Neutrophil (primary cell): ENCODE results near the gene PTBP1.

Experiments
- H3K27ac ChIP-seq: fragments of 200-600 bp; sonication (generic); 2 replicates; pipeline ENCODE4 v1.5.1; 2016; ENCODE audit warnings: mild to moderate bottlenecking, moderate library complexity
- H3K27me3 ChIP-seq: fragments of 200-600 bp; sonication (generic); 2 replicates; pipeline ENCODE4 v1.6.0; 2016; ENCODE audit warnings: mild to moderate bottlenecking
- H3K36me3 ChIP-seq: fragments of 200-600 bp; sonication (generic); 2 replicates; pipeline ENCODE4 v1.5.1; 2017
- H3K4me1 ChIP-seq, 2 experiments: fragments of 200-600 bp in 1 of 2; sonication (generic) in 1 of 2; 1 replicate in 1 of 2; 2 replicates in 1 of 2; pipeline versions ENCODE4 v1.5.1 to v1.6.1; 2013 to 2016; ENCODE audit warnings: low read depth in 1 of 2, low read length in 1 of 2, mild to moderate bottlenecking in 1 of 2, moderate library complexity in 1 of 2; ENCODE audit not compliant: control insufficient read depth in 1 of 2, insufficient read depth in 1 of 2
- H3K4me3 ChIP-seq, 2 experiments: fragments of 200-600 bp in 1 of 2; sonication (generic) in 1 of 2; 1 replicate in 1 of 2; 2 replicates in 1 of 2; pipeline ENCODE4 v1.5.1; 2013 to 2016; ENCODE audit warnings: low read depth in 1 of 2, low read length in 1 of 2, mild to moderate bottlenecking in 1 of 2, moderate library complexity in 1 of 2
- H3K9me3 ChIP-seq: fragments of 200-600 bp; sonication (generic); 2 replicates; pipeline ENCODE4 v1.5.1; 2016
- TF ChIP-seq, protein P1 (sequence below): fragments of 200-600 bp; sonication (generic); IDR thresholded peaks from 2 replicates; pipeline ENCODE4 v1.5.1; 2016; ENCODE audit warnings: antibody characterized with exemption

PTBP1 gene

DNA sequence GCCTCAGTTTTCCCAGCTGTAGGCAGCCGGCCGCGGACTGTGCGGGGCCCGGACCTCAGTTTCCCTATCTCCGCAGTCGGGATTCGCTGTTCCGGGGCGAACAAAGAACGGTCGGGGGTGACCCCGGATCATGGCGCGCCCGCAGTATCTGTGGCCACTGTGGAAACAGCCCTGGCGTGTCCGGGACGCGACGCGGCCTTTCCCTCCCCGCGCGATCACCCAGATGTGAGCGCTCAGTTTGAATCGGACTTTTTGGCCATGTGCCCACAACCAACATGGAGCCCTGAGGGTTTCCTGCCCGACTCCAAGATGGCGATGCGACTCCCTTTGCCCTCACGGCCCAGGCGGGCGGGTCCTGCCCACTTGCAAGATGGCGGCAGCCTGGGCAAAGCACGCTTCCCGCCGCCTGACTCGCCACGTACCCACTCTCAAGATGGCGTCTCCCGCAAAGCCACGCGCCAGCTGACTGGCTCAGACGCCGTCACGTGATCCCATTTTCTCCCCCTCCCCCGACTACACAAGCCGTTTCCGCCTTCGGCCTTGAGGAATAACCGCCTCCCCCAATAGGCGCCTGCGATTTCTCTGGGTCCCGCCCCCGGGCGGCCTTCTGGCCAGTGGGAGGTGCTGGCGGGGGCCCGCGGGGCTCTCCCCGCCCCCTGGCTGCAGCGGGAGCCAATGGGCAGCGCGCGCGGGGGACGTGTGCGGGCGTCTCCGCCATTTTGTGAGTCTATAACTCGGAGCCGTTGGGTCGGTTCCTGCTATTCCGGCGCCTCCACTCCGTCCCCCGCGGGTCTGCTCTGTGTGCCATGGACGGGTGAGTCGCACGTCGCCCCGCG lies at the start of gene PTBP1:
TSS of gene PTBP1 (plus strand) at position 761 of the 836 bp plus-strand sequence. CDS start at position 807, 46 bp downstream.
- Histone ChIP-seq H3K27me3 (no peaks in the 10 kb centered on the region), H3K27ac (peak within 1 kb of the TSS; percentile 95), H3K4me1 (peaks cover 41% of the 10 kb centered on the region in 2 experiments), H3K4me3 (peak within 1 kb of the TSS; percentile 80 to 85), H3K36me3 (peaks cover 8% of the 10 kb centered on the region), H3K9me3 (no peaks in the 10 kb centered on the region)
- TF ChIP-seq, protein P1, sequence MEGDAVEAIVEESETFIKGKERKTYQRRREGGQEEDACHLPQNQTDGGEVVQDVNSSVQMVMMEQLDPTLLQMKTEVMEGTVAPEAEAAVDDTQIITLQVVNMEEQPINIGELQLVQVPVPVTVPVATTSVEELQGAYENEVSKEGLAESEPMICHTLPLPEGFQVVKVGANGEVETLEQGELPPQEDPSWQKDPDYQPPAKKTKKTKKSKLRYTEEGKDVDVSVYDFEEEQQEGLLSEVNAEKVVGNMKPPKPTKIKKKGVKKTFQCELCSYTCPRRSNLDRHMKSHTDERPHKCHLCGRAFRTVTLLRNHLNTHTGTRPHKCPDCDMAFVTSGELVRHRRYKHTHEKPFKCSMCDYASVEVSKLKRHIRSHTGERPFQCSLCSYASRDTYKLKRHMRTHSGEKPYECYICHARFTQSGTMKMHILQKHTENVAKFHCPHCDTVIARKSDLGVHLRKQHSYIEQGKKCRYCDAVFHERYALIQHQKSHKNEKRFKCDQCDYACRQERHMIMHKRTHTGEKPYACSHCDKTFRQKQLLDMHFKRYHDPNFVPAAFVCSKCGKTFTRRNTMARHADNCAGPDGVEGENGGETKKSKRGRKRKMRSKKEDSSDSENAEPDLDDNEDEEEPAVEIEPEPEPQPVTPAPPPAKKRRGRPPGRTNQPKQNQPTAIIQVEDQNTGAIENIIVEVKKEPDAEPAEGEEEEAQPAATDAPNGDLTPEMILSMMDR: peak; percentile 54

- TF ChIP-seq, protein P1: no peak
- Histone ChIP-seq H3K27me3 (peaks cover 24% of the 10 kb centered on the region), H3K4me1 (no peaks in the 10 kb centered on the region), H3K4me3 (no peak overlapping the region), H3K36me3 (no peaks in the 10 kb centered on the region), H3K9me3 (peaks cover 4% of the 10 kb centered on the region), H3K27ac (no peak overlapping the region)
These were observed 49.0 kb upstream of the PTBP1 start for GRCh38 chr19:748274-748598.

DNA sequence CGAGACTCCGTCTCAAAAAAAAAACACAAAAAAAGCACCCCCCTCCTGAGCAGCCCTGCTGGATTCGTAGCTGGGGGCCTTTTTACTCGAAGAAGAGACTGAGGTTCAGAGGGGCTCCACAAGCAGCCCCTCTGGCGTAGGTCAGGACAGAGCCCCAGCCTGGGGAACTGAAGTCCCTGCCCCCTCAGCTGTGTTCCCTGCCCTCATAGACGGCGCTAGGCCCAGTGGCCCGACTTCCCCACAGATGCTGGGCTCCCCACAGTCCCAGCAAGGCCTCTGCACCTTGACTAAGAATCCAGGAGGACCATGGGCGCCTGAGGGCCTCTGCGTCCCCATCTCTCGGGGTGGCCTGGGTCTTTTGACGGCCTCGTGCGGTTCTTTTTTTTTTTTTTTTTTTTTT lies 47.4 kb upstream of the PTBP1 start:
- no peak overlapping the region for H3K4me3 ChIP-seq
- TF ChIP-seq, protein P1: no peak
- H3K4me1 ChIP-seq: no peaks in the 10 kb centered on the region
- peaks cover 4% of the 10 kb centered on the region for H3K9me3 ChIP-seq
- H3K36me3 ChIP-seq: no peaks in the 10 kb centered on the region
- peaks cover 31% of the 10 kb centered on the region for H3K27me3 ChIP-seq
- no peak overlapping the region for H3K27ac ChIP-seq

- TF ChIP-seq, protein P1: no peak
- H3K4me1 ChIP-seq: no peaks in the 10 kb centered on the region
- H3K4me3 ChIP-seq: no peak within 1 kb of the TSS
- H3K36me3 ChIP-seq: no peaks in the 10 kb centered on the region
- peaks cover 4% of the 10 kb centered on the region for H3K9me3 ChIP-seq
- H3K27ac ChIP-seq: no peak within 1 kb of the TSS
- H3K27me3 ChIP-seq: peaks cover 31% of the 10 kb centered on the region
These were observed 46.4 kb upstream of the PTBP1 start, which contains the start of gene MISP for GRCh38 chr19:750640-751423. MISP (plus strand) TSS chr19:751112; CDS start chr19:756947, 5,835 bp downstream.

DNA sequence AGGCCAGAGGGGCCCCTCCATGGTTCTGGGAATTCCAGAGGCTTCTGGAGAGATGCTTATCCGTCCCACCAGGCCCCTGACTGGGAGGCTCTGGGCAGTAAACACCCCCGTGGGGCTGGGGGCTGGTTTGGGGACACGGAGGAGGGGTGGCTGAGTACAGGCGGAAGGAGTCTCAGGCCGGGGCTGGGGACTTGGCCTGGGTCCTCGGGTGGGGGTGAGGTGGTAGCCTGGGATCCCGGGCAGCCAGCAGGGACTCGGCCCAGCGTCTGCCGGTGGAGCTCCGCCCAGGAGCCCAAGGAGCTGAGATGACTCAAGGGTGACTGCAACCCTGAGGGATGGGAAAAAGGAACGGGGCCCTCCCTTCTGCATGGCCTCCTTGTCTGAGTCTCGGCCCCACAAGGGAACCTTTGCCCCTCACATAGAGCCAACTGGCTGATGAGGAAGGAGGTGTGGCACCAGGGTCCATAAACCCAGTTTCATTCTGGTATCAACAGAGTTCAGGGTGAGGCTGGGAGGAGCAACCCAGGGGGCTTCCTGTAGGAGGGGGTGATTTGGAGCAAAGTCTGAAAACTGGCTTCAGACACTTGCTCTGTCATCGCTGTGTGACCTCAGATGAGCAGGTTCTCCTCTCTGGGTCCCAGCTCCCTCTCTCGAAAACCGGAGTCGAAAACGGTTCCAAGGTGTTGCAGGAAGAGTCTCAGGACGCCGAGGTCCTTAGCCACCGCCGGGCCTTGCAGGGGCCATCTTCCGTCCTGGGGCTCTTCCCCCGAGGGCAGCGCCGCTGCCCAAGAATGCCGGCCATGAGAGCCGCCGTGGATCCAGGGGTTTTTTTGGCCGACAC lies 45.5 kb upstream of the PTBP1 start:
- Histone ChIP-seq H3K4me1 (no peaks in the 10 kb centered on the region), H3K27me3 (peaks cover 31% of the 10 kb centered on the region), H3K27ac (no peak overlapping the region), H3K4me3 (no peak overlapping the region), H3K36me3 (no peaks in the 10 kb centered on the region), H3K9me3 (peaks cover 4% of the 10 kb centered on the region)
- TF ChIP-seq, protein P1: no peak
